ENCODE data around the gene CTDSP1. TPM values are rescaled to one million over a fixed set of nuclear protein-coding genes. Genes with fewer than 3 reads are reported as not detected.

The CTDSP1 gene, protein sequence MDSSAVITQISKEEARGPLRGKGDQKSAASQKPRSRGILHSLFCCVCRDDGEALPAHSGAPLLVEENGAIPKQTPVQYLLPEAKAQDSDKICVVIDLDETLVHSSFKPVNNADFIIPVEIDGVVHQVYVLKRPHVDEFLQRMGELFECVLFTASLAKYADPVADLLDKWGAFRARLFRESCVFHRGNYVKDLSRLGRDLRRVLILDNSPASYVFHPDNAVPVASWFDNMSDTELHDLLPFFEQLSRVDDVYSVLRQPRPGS
- total RNA-seq: 43.7 TPM

DNA sequence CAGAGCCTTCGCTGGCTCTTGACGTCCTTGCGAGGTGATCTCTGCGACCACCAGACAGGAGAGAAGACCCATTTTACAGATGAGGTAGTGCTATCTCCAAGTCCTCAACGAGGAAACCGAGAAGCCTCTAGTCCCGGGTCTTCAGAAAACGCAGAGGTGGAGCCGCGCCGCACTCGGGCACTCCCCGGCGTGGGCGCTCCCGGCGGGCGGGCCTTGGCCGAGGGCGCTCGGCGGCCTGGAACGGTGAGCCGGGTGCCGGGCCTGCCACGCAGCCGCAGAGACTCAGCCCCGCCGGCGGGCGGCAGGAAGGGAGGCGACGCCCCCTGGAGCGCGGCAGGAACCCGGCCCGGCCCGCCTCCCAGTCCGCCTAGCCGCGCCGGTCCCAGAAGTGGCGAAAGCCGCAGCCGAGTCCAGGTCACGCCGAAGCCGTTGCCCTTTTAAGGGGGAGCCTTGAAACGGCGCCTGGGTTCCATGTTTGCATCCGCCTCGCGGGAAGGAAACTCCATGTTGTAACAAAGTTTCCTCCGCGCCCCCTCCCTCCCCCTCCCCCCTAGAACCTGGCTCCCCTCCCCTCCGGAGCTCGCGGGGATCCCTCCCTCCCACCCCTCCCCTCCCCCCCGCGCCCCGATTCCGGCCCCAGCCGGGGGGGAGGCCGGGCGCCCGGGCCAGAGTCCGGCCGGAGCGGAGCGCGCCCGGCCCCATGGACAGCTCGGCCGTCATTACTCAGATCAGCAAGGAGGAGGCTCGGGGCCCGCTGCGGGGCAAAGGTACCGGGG lies at the start of gene CTDSP1:
TSS of gene CTDSP1 (plus strand) at position 478 of the 776 bp plus-strand sequence. CDS start at position 701, 223 bp downstream.
- peak; percentile 96 for DNase-seq

DNA sequence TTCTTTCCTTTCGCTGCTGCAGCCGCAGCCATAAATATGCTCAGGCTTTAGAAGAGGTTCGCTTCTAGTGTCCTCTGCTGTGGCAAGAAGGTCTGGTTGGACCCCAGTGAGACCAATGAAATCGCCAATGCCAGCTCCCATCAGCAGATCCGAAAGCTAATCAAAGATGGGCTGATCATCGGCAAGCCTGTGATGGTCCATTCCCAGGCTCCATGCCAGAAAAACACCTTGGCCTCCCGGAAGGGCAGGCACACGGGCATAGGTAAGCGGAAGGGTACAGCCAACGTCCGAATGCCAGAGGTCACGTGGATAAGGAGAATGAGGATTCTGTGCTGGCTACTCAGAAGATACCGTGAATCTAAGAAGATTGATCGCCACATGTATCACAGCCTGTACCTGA lies 45.6 kb upstream of the CTDSP1 start:
- no peak for DNase-seq

DNA sequence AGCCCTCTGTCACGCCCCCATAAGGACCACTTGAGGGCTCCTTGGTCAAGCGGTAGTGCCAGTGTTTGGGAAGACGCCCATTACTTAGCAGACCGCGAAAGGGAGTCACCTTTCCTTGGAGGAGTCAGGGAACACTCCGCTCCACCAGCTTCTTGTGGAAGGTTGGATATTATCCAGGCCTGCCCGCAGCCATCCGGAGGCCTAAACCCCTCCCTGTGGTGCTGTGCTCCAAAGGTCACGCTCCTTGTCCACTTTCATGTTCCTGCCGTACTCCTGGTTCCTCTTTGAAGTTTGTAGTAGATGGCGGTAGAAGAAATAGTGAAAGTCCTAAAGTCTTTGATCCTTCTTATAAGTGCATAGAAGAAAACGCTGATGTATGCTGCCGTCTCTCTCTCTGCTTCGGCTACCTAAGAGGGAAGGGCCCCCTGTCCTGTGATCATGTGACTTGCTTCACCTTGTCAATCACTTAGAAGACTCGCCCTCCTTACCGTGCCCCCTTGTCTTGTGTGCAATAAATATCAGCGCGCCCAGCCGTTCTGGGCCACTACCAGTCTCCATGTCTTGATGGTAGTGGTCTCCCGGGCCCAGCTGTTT lies 44.7 kb upstream of the CTDSP1 start:
- no peak for DNase-seq

DNA sequence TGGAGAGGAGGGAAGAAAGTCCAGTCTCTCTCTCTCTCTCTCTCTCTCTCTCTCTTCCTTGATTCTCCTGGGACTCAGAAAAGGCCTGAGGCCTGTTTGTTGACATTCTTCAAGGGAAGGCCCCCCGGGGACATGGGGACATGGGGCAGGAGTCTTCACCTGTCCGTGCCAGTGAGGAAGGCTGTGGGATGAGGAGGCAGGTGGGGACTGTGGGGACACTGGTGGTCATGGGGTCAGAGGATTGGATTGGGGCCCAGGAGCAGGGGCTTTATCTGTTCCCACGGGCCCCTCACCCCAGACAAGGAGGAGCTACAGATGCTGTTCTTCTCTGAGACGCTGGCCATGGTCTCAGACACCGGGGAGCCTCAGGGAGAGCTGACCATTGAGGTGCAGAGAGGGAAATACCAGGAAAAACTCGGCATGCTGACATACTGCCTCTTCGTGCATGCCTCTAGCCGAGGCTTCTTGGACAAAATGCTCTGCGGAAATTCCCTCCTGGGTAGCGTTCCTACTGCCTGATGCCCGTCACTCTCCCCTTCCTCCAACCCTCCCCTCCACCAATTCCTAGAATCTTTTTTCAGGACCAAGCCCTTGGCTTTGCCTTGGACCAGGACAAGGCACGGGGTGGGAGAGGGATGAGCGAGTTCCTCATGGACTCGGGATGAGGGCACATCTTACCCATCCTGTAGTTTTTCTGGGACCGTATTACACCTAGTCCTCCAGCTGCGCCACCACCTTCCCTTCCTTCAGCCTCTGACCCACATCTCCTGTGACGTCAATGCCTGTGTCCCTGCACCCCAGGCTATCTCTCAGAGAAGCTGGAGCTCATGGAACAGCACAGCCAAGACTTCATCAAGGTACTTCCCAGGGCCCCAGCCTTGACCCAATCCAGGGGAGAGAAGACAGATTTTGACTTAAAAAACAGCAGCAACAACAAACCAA lies 42.2 kb upstream of the CTDSP1 start:
- no peak for DNase-seq

DNA sequence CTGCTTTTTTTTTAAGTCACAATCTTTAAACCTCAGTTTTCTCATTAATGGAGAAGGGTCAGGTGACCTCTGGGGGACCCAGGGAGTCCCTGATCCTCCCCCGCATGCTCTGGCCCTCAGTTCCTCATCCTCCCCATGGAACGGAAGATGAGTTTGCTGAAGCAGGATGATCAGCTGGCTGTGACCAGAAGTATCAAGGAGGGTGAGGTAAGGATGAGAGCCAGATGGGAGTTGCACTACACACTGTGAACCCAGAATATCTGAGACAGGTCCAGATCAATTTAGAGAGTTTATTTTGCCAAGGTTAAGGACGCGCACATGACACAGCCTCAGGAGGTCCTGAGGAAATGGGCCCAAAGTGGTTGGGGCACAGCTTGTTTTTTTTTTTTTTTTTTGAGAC lies 39.2 kb upstream of the CTDSP1 start:
- DNase-seq: no peak

DNA sequence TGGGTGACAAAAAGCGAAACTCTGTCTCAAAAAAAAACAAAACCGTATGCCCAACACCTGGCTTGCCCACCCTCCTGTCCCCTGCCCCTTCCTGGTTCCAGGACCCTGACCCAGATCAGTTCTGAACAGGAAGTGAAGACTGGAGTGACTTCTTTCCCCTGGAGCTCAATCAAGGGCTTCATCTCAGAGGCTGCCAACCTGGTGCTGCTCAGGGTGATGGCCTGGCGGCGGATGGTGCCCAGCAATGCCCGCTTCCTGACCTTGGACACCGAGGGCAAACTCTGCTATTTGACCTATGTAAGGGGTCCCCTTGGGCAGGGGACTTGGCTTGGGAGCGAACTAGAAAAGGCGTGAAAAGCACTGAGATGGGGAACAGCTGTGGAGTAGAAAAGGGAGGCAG lies 37.1 kb upstream of the CTDSP1 start:
- DNase-seq: no peak

DNA sequence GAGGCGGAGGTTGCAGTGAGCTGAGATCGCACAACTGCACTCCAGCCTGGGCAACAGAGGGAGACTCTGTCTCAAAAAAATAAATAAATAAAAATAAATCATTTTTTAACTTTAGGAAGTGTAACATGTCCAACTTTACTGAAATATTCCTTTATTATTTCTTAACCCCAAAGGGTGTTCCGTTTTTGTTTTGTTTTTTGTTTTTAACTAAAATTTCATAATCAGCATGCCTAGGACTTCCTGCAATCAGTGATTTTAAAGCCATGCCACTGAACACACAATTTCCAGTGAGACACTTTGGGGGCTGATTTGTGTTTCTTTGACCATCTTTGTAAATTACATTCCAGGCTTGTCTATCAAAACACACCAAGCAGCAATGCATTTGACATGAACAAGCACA lies 35.9 kb upstream of the CTDSP1 start:
- DNase-seq: no peak

DNA sequence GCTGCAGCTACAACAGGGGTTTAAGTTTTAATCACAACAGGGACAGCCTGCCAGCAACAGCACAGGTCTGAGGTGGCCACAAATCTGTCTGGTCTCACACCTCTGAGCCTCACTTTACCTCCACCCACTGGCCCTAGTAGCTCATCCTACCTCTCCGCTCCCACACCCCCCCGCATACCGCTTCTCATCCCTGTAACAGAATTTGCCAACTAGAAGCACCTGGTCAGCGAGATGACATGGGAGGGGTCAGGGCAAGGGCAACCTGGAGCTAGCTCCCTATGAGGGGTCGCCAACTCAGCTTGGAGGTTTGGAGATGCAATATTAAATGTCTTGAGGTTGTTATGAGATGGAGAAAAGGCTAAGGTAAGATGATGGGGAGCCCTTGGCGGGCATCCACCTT lies 35.5 kb upstream of the CTDSP1 start:
- DNase-seq: no peak

DNA sequence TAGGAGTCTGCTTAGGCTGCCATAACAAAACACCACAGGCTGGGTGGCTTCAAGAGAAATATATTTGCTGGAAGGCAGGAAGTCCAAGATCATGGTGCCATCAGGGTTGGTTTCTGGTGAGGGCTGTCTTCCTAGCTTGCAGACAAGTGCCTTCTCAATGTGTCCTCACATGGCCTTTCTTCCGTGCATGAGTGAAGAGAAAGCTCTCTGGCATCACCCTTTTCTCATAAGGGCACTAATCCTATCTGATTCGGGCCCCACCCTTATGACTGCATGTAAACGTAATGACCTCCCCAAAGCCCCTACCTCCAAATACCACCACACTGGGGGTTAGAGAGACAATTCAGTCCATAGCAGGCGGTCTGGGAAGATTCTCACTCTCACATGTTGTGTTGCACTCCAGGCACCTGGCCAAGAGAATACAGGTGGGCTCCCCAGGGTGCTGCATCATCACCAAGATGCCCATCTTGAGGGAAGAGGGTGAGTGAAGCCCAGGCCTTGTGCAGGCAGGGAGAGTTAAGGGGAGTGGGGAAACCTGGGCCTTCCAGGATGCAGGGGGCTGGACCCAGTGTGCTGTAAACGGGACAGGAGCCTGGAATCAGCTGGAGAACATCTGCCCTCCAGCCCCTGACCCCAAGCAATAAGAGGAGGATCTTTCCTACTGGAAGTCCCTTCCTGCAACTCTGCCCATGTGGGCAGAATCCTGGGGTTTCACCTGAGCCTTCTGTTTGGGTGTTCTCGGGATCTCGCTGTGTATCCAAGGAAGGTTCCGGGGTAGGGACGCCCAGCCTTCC lies 32.9 kb upstream of the CTDSP1 start:
- no peak for DNase-seq

DNA sequence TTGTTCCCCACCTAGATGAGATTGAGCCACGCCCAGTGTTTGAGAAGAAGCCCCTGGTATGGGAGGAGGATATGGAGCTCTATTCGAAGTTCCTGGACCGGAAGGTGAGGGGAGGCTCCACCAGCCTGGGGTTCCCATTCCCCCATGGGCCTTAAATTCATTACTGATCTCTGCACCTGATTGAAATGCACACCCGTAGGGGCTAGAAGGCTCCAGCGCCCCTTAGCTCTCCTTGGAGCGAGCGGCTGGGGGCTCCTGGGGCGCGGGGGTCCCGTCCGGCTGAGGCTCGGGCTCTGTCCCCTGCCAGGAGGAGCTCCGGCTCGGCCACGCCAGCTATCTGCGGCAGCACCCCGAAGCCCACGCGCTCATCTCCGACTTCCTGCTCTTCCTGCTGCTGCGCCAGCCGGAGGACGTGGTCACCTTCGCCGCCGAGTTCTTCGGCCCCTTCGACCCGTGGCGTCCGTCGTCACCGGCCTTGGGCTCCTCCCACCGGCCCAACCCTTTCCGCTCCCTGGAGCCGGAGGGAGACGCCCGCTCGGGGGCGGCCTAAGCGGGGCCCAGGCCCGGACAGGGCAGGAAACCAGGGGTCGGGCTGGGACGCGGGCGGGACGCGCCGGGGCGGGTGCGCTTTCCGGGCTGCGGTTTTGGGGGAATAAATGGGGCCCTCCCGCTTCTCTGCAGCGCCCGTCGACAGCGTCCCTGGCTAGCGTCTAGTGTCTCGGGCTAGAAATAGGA lies 32.1 kb upstream of the CTDSP1 start:
- DNase-seq: peak; percentile 51

DNA sequence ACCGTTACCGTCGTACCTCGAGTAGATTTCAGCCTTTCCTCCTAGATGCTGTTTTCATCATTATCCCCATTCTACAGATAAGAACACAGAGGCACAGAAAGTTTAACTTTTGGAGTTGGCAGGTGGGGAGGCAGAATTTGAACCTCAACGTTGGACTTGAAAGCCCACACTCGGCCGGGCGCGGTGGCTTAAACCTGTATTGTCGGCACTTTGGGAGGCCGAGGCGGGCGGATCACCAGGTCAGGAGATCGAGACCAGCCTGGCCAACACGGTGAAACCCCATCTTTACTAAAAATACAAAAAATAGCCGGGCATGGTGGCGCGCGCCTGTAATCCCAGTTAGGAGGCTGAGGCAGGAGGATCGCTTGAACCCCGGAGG lies 31.5 kb upstream of the CTDSP1 start:
- no peak for DNase-seq

DNA sequence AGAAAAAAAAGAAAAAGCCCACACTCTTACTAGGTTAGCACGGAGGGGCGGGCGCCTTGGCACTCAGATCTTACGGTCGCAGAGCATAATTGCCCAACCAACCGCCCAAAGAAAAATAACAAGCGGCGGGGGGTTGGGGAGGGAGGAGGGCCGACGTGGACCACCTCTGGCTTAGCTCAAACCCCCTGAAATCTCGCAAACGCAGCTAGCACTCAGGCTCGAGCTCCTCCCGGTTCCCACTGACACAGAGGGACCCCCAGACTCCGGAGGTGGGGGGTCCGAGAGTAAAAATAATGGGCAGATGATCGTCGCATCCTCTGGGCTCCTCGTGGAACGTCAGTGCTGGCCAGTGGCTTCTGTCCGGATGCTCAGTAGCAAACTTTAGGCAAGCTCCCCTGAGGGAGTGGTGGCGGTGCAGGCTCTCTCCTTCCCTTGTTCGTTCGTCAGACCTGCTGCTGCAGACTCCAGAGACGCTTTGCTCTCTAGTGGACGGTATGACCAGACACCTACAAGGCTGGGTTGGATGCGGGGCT lies 31.0 kb upstream of the CTDSP1 start:
- DNase-seq: no peak

DNA sequence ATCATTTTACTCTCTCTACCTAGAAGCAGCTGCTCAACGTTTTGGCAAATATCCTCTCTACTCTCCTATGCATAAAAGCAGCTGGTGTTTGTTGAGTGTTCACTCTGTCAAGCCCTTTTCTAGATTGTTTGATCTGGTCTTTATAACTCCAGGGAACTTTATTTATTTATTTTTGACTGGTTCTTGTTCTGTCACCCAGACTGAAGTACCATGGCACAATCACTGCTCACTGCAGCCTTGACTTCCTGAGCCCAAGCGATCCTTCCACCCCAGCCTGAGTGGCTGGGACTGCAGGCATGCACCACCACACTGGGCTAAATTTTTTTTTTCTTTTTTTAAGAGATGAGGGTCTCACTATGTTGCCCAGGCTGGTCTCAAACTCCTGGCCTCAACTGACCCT lies 30.3 kb upstream of the CTDSP1 start:
- no peak for DNase-seq

DNA sequence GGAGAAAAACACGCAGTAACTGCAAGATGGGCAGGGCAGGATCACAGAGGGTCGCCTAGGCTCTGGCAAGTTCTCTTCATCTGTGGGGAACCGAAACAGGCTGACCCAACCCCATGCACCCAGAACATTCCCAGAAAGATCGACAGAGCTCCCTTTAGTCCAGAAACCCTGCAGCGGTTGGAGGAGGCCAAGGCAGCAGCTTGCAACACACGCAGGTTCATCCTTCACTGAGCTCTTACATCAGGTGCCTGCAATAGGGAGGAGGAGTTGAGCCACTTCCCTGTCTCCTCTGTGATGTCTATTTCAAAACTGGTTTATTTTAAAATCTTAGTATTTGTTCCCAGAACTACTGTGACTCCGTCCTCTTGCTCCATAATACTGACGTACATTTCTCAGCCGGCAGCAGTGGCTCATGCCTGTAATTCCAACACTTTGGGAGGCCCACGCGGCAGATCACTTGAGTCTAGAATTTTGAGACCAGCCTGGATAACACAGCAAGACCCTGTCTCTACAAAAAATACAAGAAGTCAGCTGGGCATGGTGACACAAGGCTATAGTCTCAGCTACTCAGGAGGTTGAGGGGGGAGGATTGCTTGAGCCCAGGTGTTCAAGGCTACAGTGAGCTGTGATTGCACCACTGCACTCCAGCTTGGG lies 29.1 kb upstream of the CTDSP1 start:
- DNase-seq: no peak

DNA sequence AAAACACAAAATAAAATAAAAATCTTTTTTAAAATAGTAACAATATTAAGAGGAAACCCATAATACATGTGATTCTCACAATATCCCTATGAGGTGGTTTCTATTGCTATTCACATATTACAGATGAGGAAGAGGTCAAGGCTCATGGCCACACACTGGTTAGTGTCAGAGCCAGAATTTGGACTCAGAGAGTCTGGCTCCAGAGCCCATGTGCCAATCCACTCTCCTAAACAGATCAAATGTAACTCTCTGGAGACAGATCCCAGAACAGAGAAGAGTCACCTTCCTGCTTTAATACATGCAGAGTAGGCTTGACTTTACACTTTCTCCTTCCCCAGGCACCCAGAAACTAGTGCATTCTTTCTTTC lies 27.7 kb upstream of the CTDSP1 start:
- no peak for DNase-seq

DNA sequence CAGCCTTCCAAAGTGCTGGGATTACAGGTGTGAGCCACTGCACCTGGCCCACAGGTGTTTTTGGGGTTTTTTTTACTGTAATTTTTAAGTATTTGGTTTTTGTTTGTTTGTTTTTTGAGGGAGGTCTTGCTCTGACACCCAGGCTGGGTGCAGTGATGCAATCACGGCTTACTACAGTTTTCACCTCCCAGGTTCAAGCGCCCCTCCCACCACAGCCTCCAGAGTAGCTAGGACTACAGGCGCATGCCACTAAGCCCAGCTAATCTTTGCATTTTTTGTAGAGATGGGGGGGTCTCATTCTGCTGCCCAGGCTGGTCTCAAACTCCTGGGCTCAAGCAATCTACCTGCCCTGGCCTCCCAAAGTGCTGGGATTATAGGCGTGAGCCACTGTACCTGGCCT lies 24.9 kb upstream of the CTDSP1 start:
- DNase-seq: no peak

DNA sequence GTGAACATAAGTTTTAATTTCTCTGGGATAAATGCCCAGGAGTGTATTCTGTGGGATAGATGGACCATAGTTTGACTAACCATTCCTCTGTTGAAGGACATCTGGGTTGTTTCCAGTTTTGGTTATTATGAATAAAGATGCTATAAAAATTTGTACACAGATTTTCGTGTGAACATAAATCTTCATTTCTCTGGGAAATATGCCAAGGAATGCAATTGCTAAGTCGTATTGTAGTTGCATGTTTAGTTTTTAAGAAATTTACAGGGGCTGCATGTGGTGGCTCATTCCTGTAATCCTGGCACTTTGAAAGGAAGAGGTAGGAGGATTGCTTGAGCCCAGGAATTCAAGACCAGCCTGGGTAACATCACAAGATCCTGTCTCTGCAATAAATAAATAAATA lies 24.5 kb upstream of the CTDSP1 start:
- DNase-seq: peak; percentile 54

DNA sequence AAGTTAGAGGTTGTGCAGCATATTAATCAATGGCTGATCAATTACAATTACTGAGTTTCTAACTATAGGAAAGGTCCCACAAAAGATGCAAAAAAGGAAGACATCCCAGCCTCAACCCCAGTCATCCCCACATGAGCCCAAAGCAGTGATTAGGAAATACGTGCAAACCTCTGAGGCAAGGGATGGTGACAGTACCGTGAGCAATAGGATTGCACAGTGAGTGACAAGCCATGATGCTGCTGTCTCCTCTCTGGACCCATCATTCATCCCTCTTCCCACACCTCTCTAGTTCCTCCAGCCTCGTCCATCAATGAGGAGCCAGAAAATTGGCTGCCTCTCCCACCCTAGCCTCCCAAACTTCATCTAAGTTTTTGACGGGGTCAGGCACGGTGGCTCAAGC lies 21.6 kb upstream of the CTDSP1 start:
- no peak for DNase-seq

DNA sequence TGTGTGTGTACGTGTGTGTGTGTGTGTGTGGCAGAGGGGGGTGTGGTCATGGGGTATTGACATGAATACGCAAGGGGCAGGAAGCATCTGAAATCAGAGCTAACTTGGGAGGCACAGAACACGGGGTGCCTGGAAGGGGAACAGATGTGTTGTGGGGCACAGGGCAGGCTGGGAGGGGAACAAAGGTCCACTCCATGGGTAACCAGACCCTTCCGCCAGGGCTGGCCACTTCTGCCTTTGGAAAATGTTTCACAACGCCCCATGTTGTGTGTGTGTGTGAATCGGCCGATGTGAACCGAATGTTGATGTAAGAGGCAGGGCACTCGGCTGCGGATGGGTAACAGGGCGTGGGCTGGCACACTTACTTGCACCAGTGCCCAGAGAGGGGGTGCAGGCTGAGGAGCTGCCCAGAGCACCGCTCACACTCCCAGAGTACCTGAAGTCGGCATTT lies 17.7 kb upstream of the CTDSP1 start, which contains the start of gene SLC11A1:
TSS of gene SLC11A1 (plus strand) at position 358 of the 451 bp plus-strand sequence. CDS start 96 bp downstream, outside the sequence.
- no peak for DNase-seq

DNA sequence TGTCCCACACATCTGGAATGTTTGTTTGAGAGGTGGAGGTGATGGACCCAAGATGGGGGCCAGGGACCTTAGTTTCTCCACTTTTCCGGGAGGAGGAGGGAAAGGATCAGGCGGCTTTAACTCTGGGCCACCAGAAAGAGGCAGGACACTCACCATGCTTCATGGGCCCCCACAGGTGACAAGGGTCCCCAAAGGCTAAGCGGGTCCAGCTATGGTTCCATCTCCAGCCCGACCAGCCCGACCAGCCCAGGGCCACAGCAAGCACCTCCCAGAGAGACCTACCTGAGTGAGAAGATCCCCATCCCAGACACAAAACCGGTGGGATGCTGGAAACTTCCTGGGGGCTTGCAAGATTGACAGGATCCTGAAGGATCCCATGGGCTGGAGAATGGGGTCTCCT lies 16.9 kb upstream of the CTDSP1 start:
- DNase-seq: no peak

Data from skin of body (tissue), 2 donors.